Spleen (tissue), 7 donors: ENCODE data around the gene PIK3R6.

ENCODE experiments used
- CTCF ChIP-seq, 11 experiments: fragments of 200-600 bp in 7 of 11; fragments of 450-650 bp in 4 of 11; sonication (generic) in 4 of 11; IDR thresholded peaks in 8 of 11; conservative IDR thresholded peaks in 3 of 11; 1 replicate in 7 of 11; 2 replicates in 4 of 11; pipeline versions ENCODE4 v1.4.0 to v1.8.0; 2016 to 2021; ENCODE audit warnings: antibody characterized with exemption in 11 of 11, inconsistent platforms in 4 of 11, mild to moderate bottlenecking in 1 of 11
- POLR2A ChIP-seq, 3 donors: fragments of 450-650 bp; IDR thresholded peaks; one replicate each; pipeline ENCODE4 v1.5.1; 2017; ENCODE audit warnings: antibody characterized with exemption in 3 of 3, mild to moderate bottlenecking in 1 of 3
- POLR2AphosphoS5 ChIP-seq, 3 donors: sonication (generic); formaldehyde crosslinking; IDR thresholded peaks; one replicate each; pipeline ENCODE4 v1.5.1; 2017; ENCODE audit warnings: antibody characterized with exemption in 3 of 3
- donor health status: DM: no; HTN: no; CAD: no; lungs with moderate emphysema.
- donor health status: DM: no; HTN: no; CAD: no.
- donor health status: DM: no; HTN: no; CAD: no.

DNA sequence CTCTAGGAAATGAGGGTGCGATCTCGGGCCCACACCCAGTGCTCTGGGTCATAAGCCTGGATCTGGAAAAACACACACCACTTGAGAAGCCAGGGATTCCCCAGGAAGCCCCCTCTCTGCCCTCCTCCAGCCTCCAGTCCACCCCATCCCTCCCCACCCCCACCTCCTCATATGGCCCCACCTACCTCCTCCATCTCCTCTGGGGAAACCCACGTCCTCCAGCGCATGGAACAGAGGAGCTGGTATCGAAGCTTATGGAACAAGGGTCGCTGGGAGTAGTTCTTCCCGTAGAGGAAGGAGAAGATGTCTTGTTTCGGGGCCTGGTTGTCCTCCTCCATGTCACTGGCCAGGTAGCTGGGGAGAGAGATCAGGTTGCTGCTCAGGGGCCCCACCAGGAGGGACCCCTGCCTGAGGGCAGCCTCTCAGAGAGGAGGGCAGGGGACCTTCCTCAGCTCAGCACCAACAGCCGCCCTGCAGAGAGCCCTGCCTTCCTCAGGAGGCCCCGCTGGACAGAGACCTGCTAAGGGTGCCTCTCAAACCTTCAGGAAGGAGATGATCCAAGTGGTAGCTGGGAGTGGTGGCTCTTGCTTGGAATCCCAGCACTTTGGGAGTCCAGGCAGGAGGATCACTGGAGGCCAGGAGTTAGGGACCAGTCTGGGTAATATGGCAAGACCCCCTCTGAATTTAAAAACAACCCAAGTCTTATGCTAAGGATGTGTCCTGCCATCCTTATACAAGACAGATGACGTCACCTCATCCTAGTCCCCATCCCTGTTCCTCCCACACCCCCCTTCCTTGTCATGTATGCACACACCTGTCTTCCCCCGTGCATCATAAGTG lies 114.1 kb downstream of the PIK3R6 start:
- TF ChIP-seq CTCF (IDR thresholded peaks at IDR 0.05 in 8 of 11, conservative IDR thresholded peaks at IDR 0.05 in 3 of 11) (no peak), POLR2AphosphoS5 (IDR thresholded peaks at IDR 0.05) (no peak), POLR2A (IDR thresholded peaks at IDR 0.05) (no peak)
